ENCODE measurements around the gene PCDHGA1.

PCDHGA1 gene

GRCh38 chr5:141508440-141508797, 178.1 kb downstream of the PCDHGA1 start:
- no peak for TF ChIP-seq CTCF (IDR thresholded peaks at IDR 0.05; ENCODE audit: insufficient read depth, low read depth, low read length, missing control alignments)
- H3K4me3 ChIP-seq (ENCODE audit: low read depth, low read length), result peak overlapping the region; percentile 69
- DNase-seq (ENCODE audit: low read depth), result peak; percentile 50

GRCh38 chr5:141508798-141509611, 178.7 kb downstream of the PCDHGA1 start:
- H3K4me3 ChIP-seq (ENCODE audit: low read depth, low read length), result peak overlapping the region; percentile 69
- no peak for TF ChIP-seq CTCF (IDR thresholded peaks at IDR 0.05; ENCODE audit: insufficient read depth, low read depth, low read length, missing control alignments)

GRCh38 chr5:141510160-141510559, 179.8 kb downstream of the PCDHGA1 start:
- TF ChIP-seq CTCF (IDR thresholded peaks at IDR 0.05; ENCODE audit: insufficient read depth, low read depth, low read length, missing control alignments), result no peak
- H3K4me3 ChIP-seq (ENCODE audit: low read depth, low read length), result peak overlapping the region; percentile 69
- DNase-seq (ENCODE audit: low read depth), result peak; percentile 54

More at GRCh38 chr5:141508798-141509611, 178.7 kb downstream of the PCDHGA1 start:
- DNase-seq (ENCODE audit: low read depth), result peak; percentile 80

- TF ChIP-seq CTCF (IDR thresholded peaks at IDR 0.05; ENCODE audit: insufficient read depth, low read depth, low read length, missing control alignments), result no peak
Measured at GRCh38 chr5:141510850-141511601, 180.7 kb downstream of the PCDHGA1 start.

GRCh38 chr5:141511771-141512325, 181.5 kb downstream of the PCDHGA1 start:
- TF ChIP-seq CTCF (IDR thresholded peaks at IDR 0.05; ENCODE audit: insufficient read depth, low read depth, low read length, missing control alignments), result no peak
- peak overlapping the region; percentile 69 for H3K4me3 ChIP-seq (ENCODE audit: low read depth, low read length)
- DNase-seq (ENCODE audit: low read depth), result no peak

More at GRCh38 chr5:141510850-141511601, 180.7 kb downstream of the PCDHGA1 start:
- peak overlapping the region; percentile 69 for H3K4me3 ChIP-seq (ENCODE audit: low read depth, low read length)
- DNase-seq (ENCODE audit: low read depth), result peak; percentile 96

GRCh38 chr5:141512390-141512910, 182.1 kb downstream of the PCDHGA1 start:
- peak; percentile 95 for TF ChIP-seq CTCF (IDR thresholded peaks at IDR 0.05; ENCODE audit: insufficient read depth, low read depth, low read length, missing control alignments)
- peak; percentile 93 for DNase-seq (ENCODE audit: low read depth)
- H3K4me3 ChIP-seq (ENCODE audit: low read depth, low read length), result peak overlapping the region; percentile 72
